Mucosa of stomach (tissue), 1 donor: Measurements from ENCODE around the gene RUNDC3A.
"Not testable (repeated sequence)": the region's sequence is repeated elsewhere in the genome, so short reads cannot be mapped to it uniquely, and the experiment has no call there.

Source experiments
- H3K27me3 ChIP-seq: one replicate; pipeline ENCODE4 v1.7.0; 2013; ENCODE audit warnings: mild to moderate bottlenecking, low read length; ENCODE audit not compliant: control insufficient read depth, insufficient read depth
- H3K36me3 ChIP-seq: one replicate; pipeline ENCODE4 v1.7.0; 2013; ENCODE audit warnings: low read length; ENCODE audit not compliant: control insufficient read depth, insufficient read depth
- H3K4me1 ChIP-seq: one replicate; pipeline ENCODE4 v1.7.0; 2013; ENCODE audit warnings: mild to moderate bottlenecking, low read length; ENCODE audit not compliant: control insufficient read depth, insufficient read depth
- H3K4me3 ChIP-seq: one replicate; pipeline ENCODE4 v1.7.0; 2013; ENCODE audit warnings: low read length
- H3K9ac ChIP-seq: one replicate; pipeline ENCODE4 v1.7.0; 2013; ENCODE audit warnings: mild to moderate bottlenecking, low read length, moderate library complexity
- H3K9me3 ChIP-seq: one replicate; pipeline ENCODE4 v1.7.0; 2013; ENCODE audit warnings: mild to moderate bottlenecking, low read length, moderate library complexity; ENCODE audit not compliant: control insufficient read depth
- donor health status: Pancreatic carcinoma.

RUNDC3A gene

GRCh38 chr17:44340553-44340952 is 32.2 kb downstream of the RUNDC3A start:
- H3K27me3 ChIP-seq, H3K4me1 ChIP-seq, H3K9ac ChIP-seq, H3K4me3 ChIP-seq, H3K9me3 ChIP-seq, H3K36me3 ChIP-seq: not testable (repeated sequence)

- Histone ChIP-seq H3K36me3 (no peaks in the 10 kb centered on the region), H3K27me3 (no peaks in the 10 kb centered on the region), H3K4me1 (peaks cover 15% of the 10 kb centered on the region), H3K9me3 (no peaks in the 10 kb centered on the region), H3K4me3 (no peak overlapping the region), H3K9ac (no peak overlapping the region)
Observed at GRCh38 chr17:44343510-44344209, 35.3 kb downstream of the RUNDC3A start.

GRCh38 chr17:44344939-44345453 is 36.6 kb downstream of the RUNDC3A start, which contains the start of gene GRN:
TSS of gene GRN (plus strand) at chr17:44345302. CDS start at chr17:44349165, 3,863 bp downstream.
- Histone ChIP-seq H3K4me1 (peaks cover 15% of the 10 kb centered on the region), H3K9ac (peak within 1 kb of the TSS; percentile 96), H3K9me3 (no peaks in the 10 kb centered on the region), H3K36me3 (no peaks in the 10 kb centered on the region), H3K4me3 (peak within 1 kb of the TSS; percentile 88), H3K27me3 (no peaks in the 10 kb centered on the region)

- Histone ChIP-seq H3K4me1 (peaks cover 15% of the 10 kb centered on the region), H3K4me3 (peak overlapping the region; percentile 88)
Observed at GRCh38 chr17:44345454-44346026, 37.1 kb downstream of the RUNDC3A start.

GRCh38 chr17:44346064-44346844 is 37.9 kb downstream of the RUNDC3A start:
- Histone ChIP-seq H3K9me3 (no peaks in the 10 kb centered on the region), H3K4me1 (peaks cover 15% of the 10 kb centered on the region), H3K4me3 (peak overlapping the region; percentile 88), H3K9ac (peak overlapping the region; percentile 96), H3K36me3 (peaks cover 10% of the 10 kb centered on the region), H3K27me3 (no peaks in the 10 kb centered on the region)

More at GRCh38 chr17:44345454-44346026, 37.1 kb downstream of the RUNDC3A start:
- Histone ChIP-seq H3K36me3 (peaks cover 4% of the 10 kb centered on the region), H3K9ac (peak overlapping the region; percentile 96), H3K9me3 (no peaks in the 10 kb centered on the region), H3K27me3 (no peaks in the 10 kb centered on the region)

- not testable (repeated sequence) for H3K9me3 ChIP-seq, H3K9ac ChIP-seq, H3K27me3 ChIP-seq, H3K4me3 ChIP-seq
- H3K36me3 ChIP-seq: peaks cover 10% of the 10 kb centered on the region
- H3K4me1 ChIP-seq: peaks cover 15% of the 10 kb centered on the region
Observed at GRCh38 chr17:44347206-44348055, 39.0 kb downstream of the RUNDC3A start.

- H3K4me1 ChIP-seq: peaks cover 17% of the 10 kb centered on the region
- no peaks in the 10 kb centered on the region for H3K9me3 ChIP-seq
- H3K9ac ChIP-seq: no peak overlapping the region
- no peaks in the 10 kb centered on the region for H3K27me3 ChIP-seq
- H3K36me3 ChIP-seq: peaks cover 10% of the 10 kb centered on the region
- no peak overlapping the region for H3K4me3 ChIP-seq
Observed at GRCh38 chr17:44348234-44348987, 40.0 kb downstream of the RUNDC3A start.

GRCh38 chr17:44348988-44349364 is 40.6 kb downstream of the RUNDC3A start:
- Histone ChIP-seq H3K36me3 (peaks cover 10% of the 10 kb centered on the region), H3K4me3 (no peak overlapping the region), H3K9ac (no peak overlapping the region), H3K4me1 (peaks cover 20% of the 10 kb centered on the region), H3K27me3 (no peaks in the 10 kb centered on the region), H3K9me3 (no peaks in the 10 kb centered on the region)

- Histone ChIP-seq H3K9me3 (no peaks in the 10 kb centered on the region), H3K4me1 (peaks cover 16% of the 10 kb centered on the region), H3K27me3 (no peaks in the 10 kb centered on the region), H3K36me3 (peaks cover 10% of the 10 kb centered on the region), H3K4me3 (no peak overlapping the region), H3K9ac (no peak overlapping the region)
Observed at GRCh38 chr17:44349553-44350070, 41.2 kb downstream of the RUNDC3A start.

- H3K36me3 ChIP-seq: peaks cover 10% of the 10 kb centered on the region
- H3K4me1 ChIP-seq: peaks cover 14% of the 10 kb centered on the region
- H3K4me3 ChIP-seq: no peak overlapping the region
- H3K9ac ChIP-seq: no peak overlapping the region
- no peaks in the 10 kb centered on the region for H3K9me3 ChIP-seq
- H3K27me3 ChIP-seq: no peaks in the 10 kb centered on the region
Observed at GRCh38 chr17:44350733-44351226, 42.4 kb downstream of the RUNDC3A start.
